ENCODE measurements around the gene GABPB1. TPM values are rescaled to one million over a fixed set of nuclear protein-coding genes. Genes with fewer than 3 reads are reported as not detected.

Gene GABPB1
- total RNA-seq, 1 donor from 2014 or later = 118 TPM

DNA sequence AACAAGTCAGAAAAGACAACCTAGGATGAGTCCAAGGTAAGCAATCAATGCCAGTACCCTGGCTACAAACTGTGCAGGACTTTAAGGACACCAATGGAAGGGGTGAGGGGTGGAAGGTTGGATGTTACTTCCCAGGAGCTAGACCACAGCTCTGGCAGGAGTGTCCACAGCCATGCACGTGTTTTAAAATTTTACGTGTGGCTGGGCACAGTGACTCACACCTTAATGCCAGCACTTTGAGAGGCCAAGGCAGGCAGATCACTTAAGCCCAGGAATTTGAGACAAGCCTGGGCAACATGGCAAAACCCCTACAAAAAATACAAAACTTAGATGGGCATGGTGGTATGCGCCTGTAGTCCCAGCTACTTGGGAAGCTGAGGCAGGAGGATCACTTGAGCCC is 74.7 kb downstream of the GABPB1 start:
- DNase-seq (ENCODE audit: low read depth, low spot score) = no peak

DNA sequence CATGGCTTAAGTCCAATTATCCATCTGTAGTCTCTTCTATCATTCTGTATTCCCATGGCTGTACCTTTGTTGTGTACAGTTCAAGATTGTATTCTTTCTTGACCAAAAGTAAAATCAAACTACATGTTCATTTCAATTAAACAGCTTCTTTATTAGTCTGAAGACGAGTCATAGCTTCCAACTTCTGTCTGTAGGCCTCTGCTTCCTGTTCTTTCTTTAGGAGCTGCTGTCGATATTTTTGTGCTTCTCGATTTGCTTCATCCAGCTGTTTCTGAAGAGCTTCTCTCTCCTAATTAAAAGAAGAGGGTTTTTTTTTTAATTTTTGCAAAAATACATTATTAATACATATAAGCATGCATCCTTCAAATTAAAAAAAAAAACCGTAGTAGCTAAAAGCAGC is 76.5 kb downstream of the GABPB1 start:
- DNase-seq (ENCODE audit: low read depth, low spot score) = no peak

DNA sequence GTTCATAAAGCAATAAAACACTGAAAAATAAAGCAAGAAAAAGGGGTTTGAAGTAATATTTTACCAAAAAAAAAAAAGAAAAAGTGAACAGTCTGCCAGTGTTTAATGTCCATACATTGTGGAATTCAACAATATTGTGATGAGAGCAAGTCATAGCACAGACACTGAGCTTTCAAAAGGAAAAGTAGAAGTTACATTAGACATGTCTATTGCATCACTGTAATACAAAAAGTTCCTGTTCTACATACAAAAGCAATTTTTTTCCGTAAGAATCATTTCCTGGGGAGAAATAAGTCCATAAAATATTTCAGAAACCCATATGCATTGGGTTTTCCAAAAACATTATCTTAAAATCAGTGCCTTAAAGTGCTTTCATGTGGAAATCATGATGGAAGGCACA is 77.6 kb downstream of the GABPB1 start:
- DNase-seq (ENCODE audit: low read depth, low spot score) = no peak

DNA sequence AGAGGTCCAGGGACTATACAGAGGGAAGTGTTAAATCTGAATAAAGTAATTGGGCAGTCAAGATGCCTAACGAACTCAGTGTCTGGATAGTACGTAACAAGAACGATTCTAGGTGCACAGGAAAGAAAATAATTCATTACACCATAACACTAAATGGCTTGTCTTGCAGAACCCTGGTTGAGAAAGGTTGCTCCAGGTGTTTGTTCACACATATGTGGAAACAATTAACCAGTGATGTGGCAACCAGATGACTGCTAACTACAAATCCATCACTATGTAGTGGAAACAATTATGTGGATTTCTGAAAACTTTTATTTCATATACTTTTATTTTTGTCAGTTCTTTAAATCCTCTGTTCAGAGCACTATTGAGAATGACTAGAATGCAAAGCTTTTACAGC is 79.1 kb downstream of the GABPB1 start:
- no peak for DNase-seq (ENCODE audit: low read depth, low spot score)

DNA sequence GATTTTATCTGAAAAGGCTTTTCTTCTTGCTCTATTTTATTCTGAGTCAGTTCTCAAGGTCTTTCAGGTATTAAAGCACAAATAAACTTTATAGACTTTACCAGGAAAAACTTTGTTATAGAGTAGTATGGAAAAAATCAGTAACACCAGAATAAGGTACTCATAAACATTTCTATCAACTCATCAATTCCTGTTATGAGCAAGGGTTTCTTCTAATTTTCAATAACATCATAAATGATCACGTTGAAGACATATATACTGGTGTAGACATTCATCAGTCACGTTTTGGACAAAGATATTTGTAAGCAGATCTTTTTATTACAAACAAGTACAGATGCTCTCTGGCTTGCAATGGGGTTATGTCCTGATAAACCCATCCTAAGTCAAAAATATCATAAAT is 79.9 kb downstream of the GABPB1 start:
- no peak for DNase-seq (ENCODE audit: low read depth, low spot score)

DNA sequence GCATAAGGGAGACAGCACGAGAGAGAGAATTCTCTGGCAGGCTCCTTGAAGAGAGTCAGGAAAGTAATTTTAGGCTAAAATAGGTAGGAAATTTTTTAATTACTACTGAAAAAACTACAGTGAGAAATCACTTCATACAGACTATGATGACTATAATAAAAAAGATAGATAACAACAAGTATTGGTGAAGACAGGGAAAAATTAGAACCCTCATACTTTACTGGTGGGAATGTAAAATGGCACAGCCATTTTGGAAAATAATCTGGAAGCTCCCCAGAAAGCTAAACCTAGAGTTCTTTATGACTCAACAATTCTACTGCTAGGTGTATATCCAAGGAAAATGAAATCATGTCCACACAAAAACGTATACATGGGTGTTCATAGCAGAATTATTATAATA is 87.4 kb downstream of the GABPB1 start:
- DNase-seq (ENCODE audit: low read depth, low spot score) = no peak

DNA sequence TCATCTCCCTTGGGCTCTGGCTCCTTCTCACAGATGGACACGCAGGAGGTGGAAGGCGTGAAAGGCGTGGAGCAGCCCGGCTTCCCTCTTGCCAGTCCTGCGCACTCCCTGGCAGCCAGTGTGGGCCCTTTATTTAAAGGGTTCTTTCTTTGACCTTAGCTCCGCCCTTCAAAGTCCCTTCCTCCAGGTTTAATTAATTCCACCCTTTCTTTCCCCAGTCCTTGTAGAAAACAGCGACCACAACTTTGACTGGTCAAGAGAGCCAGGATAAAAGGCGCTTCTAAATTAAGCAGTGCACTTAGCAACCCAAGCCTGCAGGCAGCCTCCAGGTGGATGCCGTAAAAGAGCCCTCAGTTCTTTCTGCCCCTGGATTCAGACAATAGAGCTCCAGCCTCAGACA is 89.4 kb downstream of the GABPB1 start, which contains the start of gene HDC:
Gene HDC (minus strand): TSS at position 107 of the 400 bp plus-strand sequence. CDS start 103 bp downstream, at position 4.
- no peak for DNase-seq (ENCODE audit: low read depth, low spot score)

DNA sequence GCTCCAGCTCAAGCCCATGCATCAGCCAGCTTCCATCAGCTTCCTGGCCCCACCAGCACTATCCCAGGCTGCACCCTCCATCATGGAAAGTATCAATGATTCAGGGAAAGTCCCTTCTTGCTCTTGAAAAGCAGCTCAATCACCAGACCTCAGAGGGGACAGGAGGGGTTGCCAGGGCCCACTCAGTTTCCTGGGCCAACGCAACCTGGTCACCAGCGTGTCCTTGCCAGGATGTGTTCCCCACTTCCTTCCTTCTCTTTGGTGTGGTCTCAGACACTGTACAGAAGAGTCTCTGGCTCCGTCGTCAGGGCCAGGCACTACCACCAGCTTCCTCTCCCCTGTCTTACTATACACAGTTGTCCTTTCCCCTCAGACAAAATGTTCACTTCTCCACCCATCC is 92.5 kb downstream of the GABPB1 start:
- DNase-seq (ENCODE audit: low read depth, low spot score) = no peak

DNA sequence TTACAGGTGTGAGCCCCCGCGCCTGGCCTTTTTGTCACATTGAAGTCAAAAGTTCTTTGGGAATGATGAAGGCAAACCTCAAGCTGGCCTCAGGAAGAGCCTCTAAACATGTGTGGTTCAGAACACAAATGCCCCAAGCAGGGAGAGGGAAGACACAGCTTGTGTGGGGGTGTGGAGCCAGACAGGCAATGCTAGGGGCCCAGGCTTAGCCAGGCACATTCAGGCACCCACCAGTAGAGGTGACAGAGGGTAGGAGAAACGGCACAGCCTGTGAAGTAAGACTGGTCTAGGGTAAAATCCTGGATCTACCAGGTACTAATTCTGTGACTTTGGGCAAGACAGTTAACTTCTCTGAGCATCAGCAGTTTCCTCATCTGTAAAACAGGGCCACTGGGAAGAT is 93.0 kb downstream of the GABPB1 start:
- no peak for DNase-seq (ENCODE audit: low read depth, low spot score)

DNA sequence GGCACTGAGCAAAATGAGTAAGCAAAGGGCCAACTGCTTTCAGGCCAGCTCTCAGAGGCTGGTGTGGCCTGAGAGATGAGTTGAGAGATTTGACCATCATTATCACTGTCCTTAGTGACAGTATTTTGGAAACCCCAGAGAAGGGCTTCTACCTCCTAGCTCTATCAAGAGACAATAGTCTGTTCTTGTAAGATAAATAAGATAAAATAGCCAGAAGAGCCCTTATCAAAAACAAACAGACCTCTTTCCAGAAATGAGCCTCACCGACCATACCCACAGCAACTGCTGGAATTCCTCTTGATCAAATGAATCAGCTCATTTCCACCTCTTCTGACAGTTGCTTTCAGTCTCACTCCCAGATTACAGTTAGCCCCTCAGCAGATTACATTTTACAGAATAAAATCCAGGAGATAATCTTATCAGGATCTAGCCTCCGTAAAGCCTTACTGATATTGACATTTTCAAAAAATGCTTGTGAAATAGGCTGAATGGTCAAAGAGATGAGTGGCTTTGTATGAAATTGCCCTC is 94.0 kb downstream of the GABPB1 start:
- no peak for DNase-seq (ENCODE audit: low read depth, low spot score)

DNA sequence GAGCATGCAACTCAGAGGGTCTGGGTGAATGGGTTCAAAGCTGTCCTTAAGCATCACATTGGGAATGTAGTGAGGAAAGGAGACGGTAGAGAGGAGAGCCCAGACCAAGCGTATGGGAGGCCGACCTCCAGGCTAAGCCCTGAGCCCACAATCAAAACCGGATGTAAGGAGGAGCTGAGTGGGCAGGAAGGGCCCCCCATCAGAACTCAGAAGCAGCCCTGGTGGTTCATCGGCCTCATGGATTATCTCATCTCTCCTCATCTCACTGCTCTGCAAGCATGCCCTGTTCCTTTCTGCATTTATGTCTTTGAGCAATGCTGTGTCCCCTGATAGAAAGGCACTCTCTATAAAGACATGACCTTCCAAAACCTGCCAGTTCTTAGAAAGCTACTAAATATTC is 95.7 kb downstream of the GABPB1 start:
- no peak for DNase-seq (ENCODE audit: low read depth, low spot score)

DNA sequence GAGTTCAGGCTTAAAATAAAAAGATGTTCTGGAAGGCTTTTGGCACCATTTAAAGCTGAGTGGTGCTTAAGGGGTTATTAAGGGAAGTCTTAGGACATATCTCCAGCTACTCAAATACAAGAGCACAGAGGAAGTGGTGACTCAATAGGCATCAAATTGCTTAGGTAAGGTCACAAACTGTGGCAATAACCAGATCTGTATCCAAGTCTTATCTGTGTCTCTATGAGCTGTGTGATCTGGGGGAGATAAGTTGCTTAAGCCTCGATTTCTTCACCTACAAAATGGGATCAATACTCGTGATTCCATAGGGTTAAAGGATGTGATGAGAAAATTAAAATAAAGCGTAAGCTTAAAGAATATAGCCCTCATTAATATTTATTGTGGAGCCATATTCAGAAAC is 97.1 kb downstream of the GABPB1 start:
- no peak for DNase-seq (ENCODE audit: low read depth, low spot score)

DNA sequence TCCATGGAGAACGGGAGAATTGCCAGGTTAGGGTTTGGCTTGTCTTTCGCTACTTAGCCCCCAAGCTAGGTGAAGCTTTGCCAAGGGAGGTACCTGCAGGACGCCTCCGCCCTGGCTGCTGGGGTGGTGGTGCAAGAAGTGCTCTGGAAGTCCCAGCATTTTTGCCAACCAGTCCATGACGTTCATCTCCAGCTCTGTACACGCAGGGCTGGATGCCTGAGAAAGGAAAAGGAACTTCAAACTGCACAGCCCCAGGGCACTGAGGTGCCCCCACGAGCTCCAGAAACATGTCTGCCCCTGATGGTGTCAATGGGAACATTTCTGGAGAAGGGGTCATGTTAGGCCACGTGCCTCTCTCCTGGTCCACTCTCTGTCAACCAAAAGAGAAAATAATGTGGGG is 97.7 kb downstream of the GABPB1 start:
- DNase-seq (ENCODE audit: low read depth, low spot score) = no peak

DNA sequence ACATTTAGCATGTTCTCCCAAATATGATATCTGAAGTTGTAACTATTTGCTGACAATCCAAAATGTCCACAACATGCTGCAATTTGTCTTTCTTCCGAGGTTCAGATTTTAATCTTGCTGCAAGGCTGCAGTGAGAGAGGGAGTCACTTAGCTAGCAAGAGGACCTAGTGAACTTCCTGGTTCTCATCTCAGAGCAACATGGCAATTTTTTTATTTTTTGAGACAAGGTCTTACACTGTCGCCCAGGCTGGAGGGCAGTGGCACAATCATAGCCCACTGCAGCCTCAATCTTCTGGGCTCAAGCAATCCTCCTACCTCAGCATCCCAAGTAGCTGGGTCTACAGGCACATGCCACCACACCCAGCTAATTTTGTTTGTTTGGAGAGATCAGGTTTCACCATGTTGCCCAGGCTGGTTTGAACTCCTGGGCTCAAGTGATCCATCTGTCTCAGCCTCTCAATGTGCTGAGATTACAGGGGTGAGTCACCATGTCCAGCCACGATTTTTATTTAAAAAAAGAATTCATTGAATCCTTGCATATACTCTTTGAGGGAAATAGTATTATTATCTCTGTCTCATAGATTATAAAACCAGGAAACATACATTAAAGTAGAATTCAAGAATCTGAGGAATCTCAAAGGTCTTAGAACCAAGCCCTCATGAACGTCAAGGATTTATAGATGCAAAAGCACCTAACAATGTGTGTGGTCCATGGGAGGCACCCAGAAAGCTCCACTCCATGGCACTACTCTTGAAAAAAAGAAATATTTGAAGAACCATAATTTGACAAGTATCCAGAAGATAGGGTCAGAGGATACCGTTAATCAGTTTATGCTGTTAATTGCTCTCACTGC is 98.6 kb downstream of the GABPB1 start:
- DNase-seq (ENCODE audit: low read depth, low spot score) = no peak

DNA sequence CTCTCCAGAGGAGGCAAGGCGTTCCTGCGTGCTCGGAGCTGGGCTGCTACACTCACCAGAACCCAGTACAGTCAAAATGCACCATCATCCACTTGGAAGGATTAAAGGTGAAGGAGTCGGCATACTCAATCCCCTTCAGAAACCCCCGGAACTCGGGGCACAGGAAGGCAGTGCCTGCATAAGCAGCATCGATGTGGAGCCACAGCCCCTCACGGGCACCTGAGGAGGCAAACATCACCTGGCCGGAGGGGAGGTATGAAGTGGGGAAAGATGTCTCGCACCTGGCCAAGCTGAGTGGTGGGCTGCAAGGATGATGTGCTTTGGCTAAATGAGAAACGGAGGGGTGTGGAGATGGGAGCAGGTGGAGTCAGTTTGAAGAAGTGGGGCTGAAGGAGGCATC is 102.4 kb downstream of the GABPB1 start:
- no peak for DNase-seq (ENCODE audit: low read depth, low spot score)

DNA sequence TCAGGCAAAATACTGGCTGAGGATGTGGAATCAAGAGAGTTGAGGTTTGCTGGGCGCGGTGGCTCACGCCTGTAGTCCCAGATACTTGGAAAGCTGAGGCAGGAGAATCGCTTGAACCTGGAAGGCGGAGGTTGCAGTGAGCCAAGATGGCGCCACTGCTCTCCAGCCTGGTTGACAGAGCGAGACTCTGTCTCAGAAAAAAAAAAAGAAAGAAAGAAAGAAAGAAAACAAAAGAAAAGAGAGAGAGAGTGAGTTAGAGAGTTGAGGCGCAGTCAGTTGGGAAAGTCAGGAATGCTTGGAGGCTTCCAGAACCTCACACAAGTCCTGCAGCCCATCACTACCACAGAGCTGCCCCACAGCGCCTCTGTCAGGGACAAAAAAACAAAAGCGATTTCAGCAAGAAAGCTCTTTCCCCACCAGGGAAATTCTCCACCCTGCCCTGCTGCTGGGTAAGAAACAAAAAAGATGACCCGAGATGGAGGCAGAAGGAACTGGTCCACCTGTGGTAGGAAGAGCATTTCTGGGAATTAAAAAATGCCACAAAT is 103.3 kb downstream of the GABPB1 start:
- no peak for DNase-seq (ENCODE audit: low read depth, low spot score)

DNA sequence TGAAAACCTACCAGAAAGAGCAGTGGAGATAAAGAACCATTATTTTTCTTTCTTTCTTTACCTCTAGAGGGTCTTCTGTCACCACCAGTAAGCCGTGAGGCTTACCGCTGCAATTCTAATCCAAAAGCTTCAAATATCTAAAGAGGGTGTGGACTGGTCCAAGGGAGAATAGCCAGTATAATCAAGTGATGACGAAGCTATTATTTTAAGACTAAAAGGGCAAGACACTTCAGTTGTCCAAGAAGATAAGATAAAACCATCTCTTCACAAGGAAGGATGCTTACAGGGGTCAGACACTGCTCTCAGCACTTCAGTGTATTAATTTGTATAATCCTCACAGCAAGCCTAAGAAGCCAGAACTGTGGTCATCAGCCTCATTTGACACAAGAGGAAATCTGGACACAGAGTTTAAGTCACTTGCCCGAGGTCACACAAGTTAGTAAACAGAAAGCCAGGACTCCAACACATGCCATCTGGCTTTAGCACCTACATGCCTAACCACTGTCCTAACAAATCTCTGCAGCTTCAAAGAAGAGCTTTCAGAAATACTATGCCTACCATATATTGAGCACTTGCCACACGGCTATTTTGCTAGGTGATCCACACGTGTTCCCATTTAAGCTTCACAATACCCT is 104.1 kb downstream of the GABPB1 start:
- DNase-seq (ENCODE audit: low read depth, low spot score) = no peak

DNA sequence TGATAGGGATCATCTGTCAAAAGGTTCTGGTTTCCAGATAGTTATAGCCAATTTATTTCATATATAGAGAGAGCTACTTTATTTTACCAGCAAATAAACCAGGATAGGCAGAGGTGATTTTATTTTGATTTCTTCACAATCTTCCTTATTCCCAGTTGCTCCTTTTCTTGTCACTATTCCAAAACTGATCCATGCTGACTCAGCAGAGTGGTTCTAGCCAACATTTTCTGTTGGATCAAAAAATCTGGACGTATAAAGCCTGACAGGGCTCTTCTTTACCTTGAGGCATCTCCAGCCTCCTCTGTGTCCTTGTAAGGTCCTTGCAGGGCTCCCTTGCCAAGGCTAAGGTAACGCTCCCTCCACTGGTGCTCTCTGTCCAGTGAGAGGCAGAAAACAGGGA is 105.3 kb downstream of the GABPB1 start:
- no peak for DNase-seq (ENCODE audit: low read depth, low spot score)

DNA sequence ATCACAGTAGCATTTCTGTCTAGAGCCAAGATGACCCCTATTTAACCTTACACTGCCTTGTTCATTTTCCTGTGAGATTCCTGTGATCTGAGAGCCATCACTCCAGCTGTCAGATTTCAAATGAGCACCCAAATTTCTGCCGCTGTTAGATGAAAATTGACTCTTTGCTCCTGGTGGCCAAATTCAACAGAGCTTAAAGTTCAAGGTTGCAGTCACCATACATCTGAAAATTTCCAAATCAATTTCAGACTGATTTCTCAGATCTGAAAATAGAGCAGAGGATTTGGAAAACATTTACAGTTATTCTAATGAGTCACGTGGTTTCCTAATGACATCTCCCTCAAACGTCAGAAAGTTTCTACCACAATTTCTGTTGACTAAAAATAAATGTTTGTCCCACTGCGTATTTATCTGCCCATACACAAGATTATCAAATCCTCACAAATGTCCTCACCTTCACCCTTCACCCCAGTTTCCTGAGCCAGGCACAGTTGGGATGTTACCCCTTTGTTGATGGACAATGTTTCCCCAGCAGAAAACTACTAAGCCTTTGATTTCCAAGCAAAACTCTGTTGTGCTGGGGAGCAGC is 105.9 kb downstream of the GABPB1 start:
- no peak for DNase-seq (ENCODE audit: low read depth, low spot score)

DNA sequence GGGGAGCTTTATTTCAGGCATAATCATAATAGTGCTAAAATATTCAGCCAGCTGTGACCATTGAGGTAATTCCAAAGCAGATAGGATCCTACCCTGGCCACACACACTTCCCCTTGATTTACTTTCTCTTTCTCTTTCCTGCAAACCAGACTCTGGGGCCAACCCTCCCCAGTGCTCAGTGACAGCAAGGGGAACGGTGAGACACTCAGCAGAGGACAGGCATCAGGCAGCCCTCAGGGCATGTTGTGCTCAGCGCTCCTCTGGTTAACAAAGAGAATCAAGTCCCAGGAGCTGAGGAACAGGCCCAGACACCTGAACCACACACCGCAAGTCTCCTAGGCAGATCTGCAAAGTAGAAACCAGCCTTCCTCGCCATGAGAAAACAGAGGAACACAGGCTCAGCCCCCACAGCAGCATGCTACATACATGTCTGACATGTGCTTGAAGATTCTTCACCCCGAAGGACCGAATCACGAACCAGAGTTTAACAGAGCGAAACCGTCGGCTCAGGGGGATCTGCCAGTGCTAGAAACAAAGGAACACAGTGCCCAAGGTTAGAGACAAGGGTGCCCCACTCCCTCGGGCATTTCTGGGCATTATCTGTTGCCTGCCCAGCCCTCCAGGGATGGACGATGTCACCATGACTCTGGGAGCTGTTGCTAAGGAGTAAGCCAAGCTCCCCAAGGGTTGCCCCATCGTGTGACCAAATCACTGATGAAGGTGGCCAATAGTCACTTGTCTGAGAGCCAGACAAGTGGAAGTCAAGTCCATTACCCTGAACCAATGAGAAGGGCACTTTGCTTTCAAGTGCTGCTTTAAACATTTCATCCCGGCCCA is 107.0 kb downstream of the GABPB1 start:
- DNase-seq (ENCODE audit: low read depth, low spot score) = no peak

DNA sequence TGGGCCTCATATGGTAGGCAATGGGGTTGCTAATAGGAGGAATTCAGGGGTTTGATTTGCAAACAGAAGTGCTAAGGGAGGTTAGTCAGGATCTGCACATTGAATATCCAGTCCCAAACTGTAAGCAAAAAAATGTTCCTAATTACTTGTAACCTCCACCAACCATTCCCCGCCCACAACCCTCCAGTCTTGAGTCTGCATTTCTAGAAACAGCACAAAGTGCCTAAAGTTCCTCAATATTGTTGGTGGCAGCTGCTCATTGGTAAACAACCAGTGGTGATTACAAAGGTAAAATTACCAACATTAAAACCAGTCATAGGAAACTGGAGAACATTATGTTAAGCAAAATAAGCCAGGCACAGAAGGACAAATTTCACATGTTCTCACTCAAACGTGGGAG is 108.4 kb downstream of the GABPB1 start:
- DNase-seq (ENCODE audit: low read depth, low spot score) = no peak

Data from pulmonary artery endothelial cell (primary cell).